ENCODE data around the gene GPRC5B.

GPRC5B gene

DNA sequence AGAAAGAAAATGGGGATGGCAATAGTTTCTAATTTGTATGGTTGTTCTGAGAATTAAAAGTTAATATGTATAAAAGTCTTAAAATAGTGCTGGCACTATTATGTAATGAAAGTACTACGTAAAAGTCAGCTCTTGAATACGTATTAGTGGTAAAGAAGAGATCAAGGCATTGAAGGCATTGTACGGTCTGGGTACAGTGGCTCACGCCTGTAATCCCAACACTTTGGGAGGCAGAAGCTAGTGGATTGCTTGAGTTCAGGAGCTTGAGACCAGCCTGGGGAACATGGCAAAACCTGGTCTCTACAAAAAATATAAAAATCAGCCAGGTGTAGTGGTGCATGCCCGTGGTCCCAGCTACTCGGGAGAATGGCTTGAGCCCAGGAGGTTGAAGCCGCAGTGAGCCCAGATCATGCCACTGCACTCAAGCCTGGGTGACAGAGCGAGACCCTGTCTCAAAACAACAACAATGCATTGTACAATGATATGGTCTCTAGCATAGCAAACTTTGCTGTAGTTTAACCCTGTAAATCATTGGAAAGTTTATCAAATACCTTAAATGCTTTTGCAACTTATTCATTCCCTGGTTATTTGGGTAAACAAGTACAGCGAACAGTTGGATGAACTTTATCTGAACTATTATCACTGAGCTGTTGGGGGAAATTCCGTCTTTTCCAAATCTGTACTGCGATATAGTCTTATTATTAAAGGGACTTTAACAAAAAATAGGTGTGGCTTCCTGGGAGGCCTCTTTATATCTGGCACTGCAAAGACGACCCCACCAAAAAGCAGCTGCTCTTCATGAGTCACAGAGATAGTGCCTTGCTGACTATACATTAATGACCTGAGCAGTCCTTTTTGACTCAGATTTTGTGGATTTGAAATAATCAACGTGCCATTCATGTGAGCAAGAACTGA, 73.6 kb downstream of the GPRC5B start:
- DNase-seq (no peak), ATAC-seq (no peak)

- no peak for DNase-seq
Observed at GRCh38 chr16:19809693-19810092, 75.0 kb downstream of the GPRC5B start.

DNA sequence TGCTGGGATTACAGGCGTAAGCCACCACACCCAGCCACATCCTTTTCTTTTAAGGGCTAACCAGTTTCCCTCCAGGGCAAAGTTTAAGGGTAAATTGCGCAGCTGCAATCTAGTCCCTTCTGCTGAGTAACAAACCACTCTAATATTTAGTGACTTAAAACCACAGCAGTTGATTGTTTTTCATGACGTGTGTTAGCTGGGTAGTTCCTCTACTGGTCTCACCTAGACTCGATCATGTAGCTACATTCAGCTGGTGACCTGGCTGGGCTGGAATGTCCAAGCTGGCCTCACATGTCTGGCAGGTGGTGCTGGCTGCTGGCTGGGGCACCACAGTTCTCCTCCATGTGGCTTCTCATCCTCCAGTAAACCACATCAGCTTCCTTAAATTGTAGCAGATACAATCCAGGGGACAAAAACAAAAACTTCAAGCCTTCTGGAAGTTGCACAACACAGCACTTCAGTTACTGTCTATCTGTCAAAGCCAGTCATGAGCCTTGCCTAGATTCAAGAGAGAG, 75.5 kb downstream of the GPRC5B start:
- ATAC-seq (no peak), DNase-seq (no peak)

More at GRCh38 chr16:19809693-19810092, 75.0 kb downstream of the GPRC5B start:
- no peak for ATAC-seq

DNA sequence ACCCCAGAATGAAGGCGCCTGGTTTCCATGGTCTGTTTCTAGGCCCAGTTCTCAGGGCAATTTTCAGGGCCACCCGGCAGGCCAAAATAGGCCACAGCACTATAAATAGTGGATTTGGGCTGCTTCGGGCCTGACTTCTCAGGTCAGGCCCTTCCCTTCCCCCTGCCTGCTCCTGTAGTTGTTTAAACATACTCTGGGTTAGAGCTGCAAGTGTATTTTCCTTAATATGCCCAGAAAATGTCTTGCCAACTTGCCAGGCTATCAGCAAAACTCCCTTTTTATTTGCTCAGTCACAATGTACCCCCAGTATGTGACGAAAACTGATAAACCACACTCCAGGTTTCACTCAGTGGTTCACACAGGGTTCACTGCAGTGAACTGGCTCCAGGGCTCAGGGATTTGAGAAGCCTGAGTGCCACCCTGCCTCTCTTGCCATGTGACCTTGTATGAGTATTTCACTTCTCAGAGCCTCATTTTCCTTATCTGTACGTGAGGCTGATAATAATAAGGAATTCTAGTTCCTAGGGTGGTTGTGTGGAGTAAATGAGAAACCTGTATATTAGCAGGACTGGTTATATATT, 76.5 kb downstream of the GPRC5B start:
- no peak for ATAC-seq
- DNase-seq: no peak

Measured in stimulated activated naive CD8-positive, alpha-beta T cell treated with anti-CD3 and anti-CD28 coated beads, Interleukin-15, Interleukin-2, amounts not matched to agents 100 U/mL and 50 U/mL, for 24 hours (primary cell).